Epidermal melanocyte (primary cell): Measurements from ENCODE around the gene SPIN2B.
"Not testable (repeated sequence)": the region's sequence is repeated elsewhere in the genome, so short reads cannot be mapped to it uniquely, and the experiment has no call there.

Experiments used
- DNase-seq: peaks from one replicate; pipeline ENCODE4 v3.0.0; 2011; ENCODE audit warnings: low spot score; ENCODE audit not compliant: insufficient read length

The SPIN2B gene

DNA sequence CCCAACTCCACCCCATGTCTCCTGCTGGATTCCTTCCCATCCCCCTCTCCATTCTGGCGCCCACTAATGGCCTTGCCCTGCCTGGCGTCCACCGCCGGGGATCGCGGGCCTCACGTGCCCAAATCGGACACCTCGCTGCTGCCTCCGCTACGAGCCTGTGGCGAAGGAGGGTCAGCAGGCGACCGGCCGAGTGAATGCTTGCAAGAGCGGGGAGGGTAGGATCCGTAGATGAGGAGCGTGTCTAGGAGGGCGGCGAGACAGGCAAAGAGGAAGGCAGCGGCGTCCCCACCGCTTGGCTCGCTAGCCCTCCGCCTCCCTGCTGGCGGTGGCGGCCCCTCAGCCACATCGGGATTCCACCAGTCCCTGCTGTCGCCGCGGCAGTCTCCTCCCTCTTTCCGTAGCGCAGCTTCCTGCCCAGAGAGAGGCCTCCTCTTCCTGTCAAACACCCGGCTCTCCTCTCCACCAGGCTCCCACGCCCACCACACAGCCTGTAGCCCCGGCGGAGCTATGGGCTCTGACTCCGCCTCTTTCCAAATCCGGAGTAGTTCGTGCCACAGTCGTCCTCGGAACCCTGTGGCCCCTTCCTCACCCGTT lies at the start of gene SPIN2B:
TSS of gene SPIN2B (minus strand) at position 387 of the 594 bp plus-strand sequence.
- peak; percentile 51 for DNase-seq

- DNase-seq: peak; percentile 19
These were observed 35.2 kb upstream of the SPIN2B start for GRCh38 chrX:57156397-57157049.

GRCh38 chrX:57155171-57155570 lies 33.8 kb upstream of the SPIN2B start:
- no peak for DNase-seq

DNA sequence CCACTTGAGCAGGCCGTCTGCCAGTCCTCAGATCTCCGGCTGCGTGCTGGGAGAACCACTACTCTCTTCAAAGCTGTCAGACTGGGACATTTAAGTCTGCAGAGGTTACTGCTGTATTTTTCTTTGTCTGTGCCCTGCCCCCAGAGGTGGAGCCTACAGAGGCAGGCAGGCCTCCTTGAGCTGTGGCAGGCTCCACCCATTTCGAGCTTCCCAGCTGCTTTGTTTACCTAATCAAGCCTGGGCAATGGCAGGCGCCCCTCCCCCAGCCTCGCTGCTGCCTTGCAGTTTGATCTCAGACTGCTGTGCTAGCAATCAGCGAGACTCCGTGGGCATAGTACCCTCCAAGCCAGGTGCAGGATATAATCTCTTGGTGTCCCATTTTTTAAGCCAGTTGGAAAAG lies 30.9 kb upstream of the SPIN2B start:
- not testable (repeated sequence) for DNase-seq

DNA sequence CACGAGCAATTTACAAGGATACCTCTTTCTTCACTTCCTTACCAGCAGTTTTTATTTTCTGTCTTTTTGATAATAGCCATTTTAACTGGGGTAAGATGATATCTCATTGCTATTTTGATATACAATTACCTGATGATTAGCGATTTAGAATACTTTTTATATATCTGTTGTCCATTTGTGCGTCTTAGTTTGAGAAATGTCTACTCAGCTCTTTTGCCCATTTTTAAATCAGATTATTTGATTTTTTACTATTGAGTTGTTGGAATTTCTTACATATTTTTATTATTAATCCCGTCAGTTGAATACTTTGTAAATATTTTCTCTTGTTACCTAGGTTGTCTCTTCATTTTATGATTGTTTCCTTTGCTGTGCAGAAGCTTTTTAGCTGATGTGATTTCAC lies 17.3 kb upstream of the SPIN2B start:
- DNase-seq: no peak

DNA sequence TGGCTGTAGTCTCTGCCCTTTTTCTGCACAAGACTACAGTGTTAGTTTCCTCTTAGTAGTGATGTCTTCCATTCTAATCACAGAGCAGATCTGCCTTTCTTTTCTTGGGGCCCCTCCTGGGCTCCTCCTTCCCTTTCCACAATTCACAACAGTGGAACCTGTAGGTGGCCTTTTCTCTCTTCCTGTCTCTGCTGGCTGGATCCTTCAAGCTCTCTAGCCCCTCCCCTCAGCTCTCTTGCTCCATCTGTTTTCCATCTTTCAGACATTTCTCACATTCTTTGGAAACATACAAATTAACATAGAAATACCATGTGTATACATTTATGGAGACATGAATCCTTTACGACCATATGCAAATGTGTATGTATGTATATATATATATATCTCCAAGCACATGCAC lies 16.2 kb upstream of the SPIN2B start:
- peak; percentile 13 for DNase-seq

GRCh38 chrX:57137073-57137472 lies 15.7 kb upstream of the SPIN2B start, which contains the start of gene SPIN2A:
SPIN2A (minus strand) TSS chrX:57137397; CDS start chrX:57136597, 800 bp downstream.
- DNase-seq: not testable (repeated sequence)

GRCh38 chrX:57136589-57136988 lies 15.2 kb upstream of the SPIN2B start:
- not testable (repeated sequence) for DNase-seq

- DNase-seq: no peak
These were observed 13.9 kb upstream of the SPIN2B start for GRCh38 chrX:57135287-57135686.

GRCh38 chrX:57134702-57135101 lies 13.4 kb upstream of the SPIN2B start:
- no peak for DNase-seq

DNA sequence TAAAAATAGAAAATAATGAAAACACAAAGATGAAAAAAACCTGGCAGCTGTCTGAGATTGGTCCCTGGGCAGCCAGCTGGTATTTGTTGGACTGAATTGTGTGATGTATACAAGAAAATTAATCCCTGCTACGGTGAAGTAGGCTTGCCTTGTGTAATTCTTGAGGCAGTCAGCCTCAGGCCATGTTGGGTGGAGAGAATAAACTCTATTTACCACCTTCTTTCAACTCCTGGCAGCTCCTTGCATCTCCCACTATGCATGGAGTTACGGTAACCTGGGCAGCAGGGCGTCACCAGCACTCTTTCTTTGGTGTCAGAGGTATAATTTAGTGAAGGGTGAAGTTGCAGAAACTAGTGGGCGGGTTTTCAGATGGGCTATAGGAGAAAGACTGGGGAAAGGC lies 12.4 kb upstream of the SPIN2B start:
- DNase-seq: no peak

DNA sequence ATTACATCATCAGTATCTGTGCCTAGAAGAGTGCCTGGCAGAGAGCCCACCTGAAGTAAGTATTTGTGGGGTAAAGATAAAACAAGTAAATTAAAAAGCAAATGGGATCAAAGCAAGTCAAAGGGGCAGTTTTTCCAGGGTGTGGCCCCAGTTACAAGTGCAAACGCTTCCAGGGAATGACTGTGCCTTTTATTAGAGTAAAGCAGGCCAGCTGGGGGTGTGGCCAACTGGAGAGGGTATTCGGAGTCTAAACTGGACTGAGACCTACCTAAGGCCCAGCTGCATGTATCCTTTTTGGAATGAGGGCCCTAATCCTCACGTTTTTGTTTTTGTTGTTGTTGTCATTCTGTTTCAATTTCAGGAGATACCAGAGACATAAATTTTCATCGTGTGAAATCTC lies 11.9 kb upstream of the SPIN2B start:
- DNase-seq: not testable (repeated sequence)

GRCh38 chrX:57132046-57132445 lies 10.7 kb upstream of the SPIN2B start:
- DNase-seq: no peak

GRCh38 chrX:57121816-57122215 lies 468 bp upstream of the SPIN2B start:
- DNase-seq: no peak

DNA sequence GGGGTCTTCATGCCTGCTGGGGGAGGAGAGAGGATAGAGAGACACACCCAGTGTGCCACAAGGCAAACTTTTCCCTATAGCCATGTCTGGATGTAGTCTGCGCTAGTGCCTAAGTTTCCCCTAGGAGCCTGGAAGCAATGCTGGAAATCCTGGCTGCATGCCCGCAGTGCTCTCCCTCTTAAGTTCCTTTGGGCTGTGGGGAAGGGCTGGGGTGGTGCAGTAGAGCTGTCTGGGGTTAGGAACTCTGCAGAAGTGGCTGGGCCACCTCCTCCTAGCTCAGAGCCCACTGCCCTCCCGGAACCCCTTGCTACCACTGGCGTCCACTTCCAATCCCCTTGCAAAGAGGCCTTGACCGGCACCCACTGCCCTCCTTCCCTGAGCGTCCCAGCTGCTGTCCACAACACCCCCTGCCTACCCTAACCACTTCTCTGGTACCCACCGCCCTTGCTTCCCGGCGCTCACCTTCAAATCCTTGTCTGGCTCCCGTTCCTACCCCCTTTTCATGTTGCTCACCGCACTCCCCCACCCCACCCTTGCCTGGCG lies 658 bp downstream of the SPIN2B start:
- not testable (repeated sequence) for DNase-seq

DNA sequence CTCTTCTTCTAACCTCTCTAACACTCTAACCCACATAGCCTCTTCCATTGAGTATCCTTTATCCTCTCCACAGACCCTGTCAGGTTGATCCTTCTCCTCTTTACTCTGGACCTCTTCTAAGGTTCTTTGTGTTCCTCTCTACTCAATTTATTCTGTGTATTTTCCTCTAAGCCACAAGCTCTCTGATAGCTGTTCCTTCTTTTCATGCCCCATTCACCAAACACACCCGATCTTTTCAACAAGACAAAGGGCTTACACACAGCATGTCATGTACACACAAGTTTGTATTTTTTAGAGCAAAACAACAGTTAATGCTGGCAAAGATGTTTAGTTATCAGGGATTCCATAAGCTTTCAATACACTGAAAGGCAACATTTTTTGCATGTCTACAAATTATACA lies 1.9 kb downstream of the SPIN2B start:
- DNase-seq: no peak

- not testable (repeated sequence) for DNase-seq
These were observed 3.8 kb downstream of the SPIN2B start for GRCh38 chrX:57117566-57117965.

GRCh38 chrX:57104921-57105398 lies 16.4 kb downstream of the SPIN2B start:
- no peak for DNase-seq

- DNase-seq: no peak
These were observed 16.9 kb downstream of the SPIN2B start for GRCh38 chrX:57104406-57104805.

- DNase-seq: no peak
These were observed 17.9 kb downstream of the SPIN2B start for GRCh38 chrX:57103489-57103888.

DNA sequence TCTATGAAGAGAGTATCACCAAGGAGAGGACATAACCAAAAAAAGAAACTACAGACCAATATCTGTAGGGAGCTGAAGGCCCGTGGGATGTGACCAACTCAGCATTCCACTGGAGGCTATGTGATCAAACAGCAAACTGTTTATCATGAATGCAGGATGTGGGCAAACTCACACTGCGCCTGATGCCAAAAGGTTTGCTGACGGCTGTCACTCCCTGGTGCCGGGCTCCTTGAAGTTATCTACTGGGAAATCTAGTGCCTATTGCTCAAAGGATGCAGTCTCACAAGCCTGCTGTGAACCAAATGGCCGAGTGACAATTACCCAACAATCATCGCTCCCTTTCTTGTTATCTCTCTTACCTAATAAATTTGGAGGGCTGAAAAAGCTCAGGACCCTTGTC lies 18.4 kb downstream of the SPIN2B start:
- DNase-seq: not testable (repeated sequence)

DNA sequence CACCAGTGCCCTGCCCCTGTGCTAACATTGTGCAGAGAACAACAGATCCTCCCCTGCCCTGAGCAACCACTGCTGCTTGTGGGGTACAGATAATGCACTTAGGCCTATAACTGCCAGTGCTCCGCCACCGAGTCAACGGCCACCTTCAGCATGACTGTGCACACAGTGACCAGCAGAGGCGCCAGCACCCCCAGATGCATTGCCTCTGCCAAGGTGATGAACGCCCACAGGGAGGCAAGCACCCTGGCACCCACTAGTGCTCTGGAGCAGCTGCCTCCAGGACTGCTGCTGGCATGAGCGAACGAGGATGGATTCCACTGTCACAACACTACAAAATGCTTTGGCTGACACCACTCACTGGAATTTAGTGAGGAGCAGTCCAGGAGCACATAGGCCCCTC lies 38.2 kb downstream of the SPIN2B start:
- DNase-seq: no peak

- no peak for DNase-seq
These were observed 46.9 kb downstream of the SPIN2B start for GRCh38 chrX:57074458-57074857.
